C4-2B (cell line): ENCODE results near the gene CDR2L.
"Not testable (repeated sequence)": the region's sequence is repeated elsewhere in the genome, so short reads cannot be mapped to it uniquely, and the experiment has no call there.

Experiments used
- H3K27ac ChIP-seq: fragments of 450-650 bp; 2 replicates; pipeline ENCODE4 v1.5.1; 2017
- CTCF ChIP-seq: fragments of 450-650 bp; conservative IDR thresholded peaks from 2 replicates; pipeline ENCODE4 v1.5.1; 2017; ENCODE audit warnings: mild to moderate bottlenecking
- ZFX ChIP-seq: fragments of 450-650 bp; IDR thresholded peaks from 2 replicates; pipeline ENCODE4 v1.6.1; 2017

The CDR2L gene

GRCh38 chr17:75020331-75021110, 33.1 kb downstream of the CDR2L start:
- TF ChIP-seq CTCF (no peak), ZFX (no peak)
- peak overlapping the region; percentile 75 for H3K27ac ChIP-seq

- H3K27ac ChIP-seq, result peak overlapping the region; percentile 6; the same call in 1 of the 2 replicates
- no peak for TF ChIP-seq CTCF
- no peak for TF ChIP-seq ZFX
Measured at GRCh38 chr17:75024686-75025397, 37.4 kb downstream of the CDR2L start.

GRCh38 chr17:75025398-75025734, 37.9 kb downstream of the CDR2L start:
- H3K27ac ChIP-seq, result not testable (repeated sequence)

- H3K27ac ChIP-seq, result not testable (repeated sequence)
Measured at GRCh38 chr17:75026650-75027049, 39.2 kb downstream of the CDR2L start.

GRCh38 chr17:75030161-75030560, 42.7 kb downstream of the CDR2L start:
- TF ChIP-seq CTCF, result no peak
- no peak for TF ChIP-seq ZFX
- no peak overlapping the region for H3K27ac ChIP-seq

GRCh38 chr17:75031972-75032719, 44.7 kb downstream of the CDR2L start:
- TF ChIP-seq ZFX, result no peak
- no peak for TF ChIP-seq CTCF
- no peak overlapping the region for H3K27ac ChIP-seq

GRCh38 chr17:75032720-75033280, 45.4 kb downstream of the CDR2L start:
- no peak overlapping the region for H3K27ac ChIP-seq
- TF ChIP-seq ZFX, result no peak
- TF ChIP-seq CTCF, result no peak
